HG02973 (cell line): ENCODE results near the gene ADD3.
A peak's percentile ranks its signal among the peaks of the same experiment; 100 is the strongest.
"Not testable (repeated sequence)": the region's sequence is repeated elsewhere in the genome, so short reads cannot be mapped to it uniquely, and the experiment has no call there.

Experiments
- ATAC-seq: cut with Tn5 transposase; IDR thresholded peaks from one replicate; pipeline ENCODE4 v1.9.1; 2021; ENCODE audit warnings: moderate library complexity; ENCODE audit not compliant: unreplicated experiment

Gene ADD3

DNA sequence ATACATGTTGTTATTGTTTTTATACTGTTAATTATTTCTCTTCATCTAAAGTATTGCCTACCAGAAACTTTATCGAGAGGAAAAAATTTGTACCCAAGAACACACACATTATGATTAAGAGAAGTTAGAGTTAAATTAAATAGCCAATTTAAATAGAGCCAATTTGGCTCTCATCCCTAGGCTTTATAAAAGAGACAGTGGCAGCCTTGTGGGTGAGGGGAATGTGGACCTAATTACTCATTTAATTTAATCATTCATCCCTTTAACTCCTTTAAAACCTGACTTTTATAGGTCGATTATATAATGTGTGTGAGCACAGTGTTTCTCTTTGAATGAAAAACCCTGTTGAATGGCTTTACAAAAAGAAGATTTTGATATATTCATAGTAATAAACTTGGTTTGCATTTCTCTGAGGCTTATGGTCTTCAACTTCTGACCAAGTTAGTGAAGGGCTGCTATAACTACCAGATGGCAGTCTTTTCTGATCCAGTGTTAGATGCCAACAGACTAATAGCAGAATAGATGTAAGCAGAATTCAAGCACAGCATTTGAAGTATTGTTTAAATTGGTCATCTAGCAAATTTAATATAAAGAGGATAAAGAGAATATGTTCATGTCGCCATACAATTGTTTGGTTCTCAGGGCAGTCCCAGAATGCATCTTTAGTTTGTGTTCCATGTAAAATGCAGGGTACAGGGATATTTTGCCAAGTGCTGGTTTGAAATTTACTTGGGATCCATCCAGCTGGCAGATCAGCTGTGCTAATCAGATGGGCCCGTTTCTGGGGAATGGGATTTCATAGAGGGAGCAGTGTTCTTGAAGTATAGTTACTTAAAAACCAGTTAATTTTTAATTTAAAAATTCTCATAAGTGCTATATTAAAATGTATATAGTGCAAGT is 25.3 kb downstream of the ADD3 start:
- ATAC-seq, result no peak

DNA sequence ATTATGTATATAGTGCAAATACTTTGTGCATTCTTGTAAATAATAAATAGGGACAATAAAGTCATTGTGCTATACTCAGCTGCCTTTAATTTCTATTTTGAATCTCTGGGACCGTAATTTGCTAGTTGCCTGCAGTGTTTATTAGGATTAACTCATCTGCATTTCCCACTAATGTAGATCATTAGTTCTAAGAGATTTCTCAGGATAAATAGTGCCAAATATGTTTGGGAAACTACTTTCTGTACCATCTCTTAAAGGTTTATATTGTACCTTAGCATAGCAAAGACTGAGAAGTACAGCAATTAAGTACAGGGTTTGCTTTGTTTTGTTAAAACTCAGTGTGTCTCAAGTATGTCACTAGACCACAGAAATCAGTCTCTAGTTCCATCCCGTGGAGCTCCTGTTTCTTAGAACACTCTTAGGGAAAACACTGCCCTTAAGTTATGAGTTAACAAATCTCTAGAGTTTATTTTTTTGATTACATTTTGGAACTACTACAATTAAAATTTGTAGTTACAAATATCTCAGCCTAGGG is 26.0 kb downstream of the ADD3 start:
- ATAC-seq, result no peak

DNA sequence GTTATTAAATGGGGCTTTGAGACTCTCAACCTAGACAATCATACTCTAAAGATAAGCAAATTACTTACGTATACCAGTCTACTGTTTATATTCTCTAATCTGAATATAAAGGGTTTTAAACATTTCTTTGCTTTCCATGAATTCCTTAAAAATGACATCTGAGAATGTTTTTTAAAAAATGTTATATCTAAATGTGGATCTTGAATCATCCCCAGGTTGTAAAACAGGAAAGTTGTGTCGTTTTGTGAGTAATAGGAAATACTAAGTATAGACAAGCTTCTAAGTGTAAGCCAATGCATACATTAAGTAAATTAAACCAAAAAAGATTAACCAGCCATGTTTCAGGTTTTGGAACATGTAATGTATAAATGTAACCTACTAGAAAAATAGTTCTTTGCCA is 26.8 kb downstream of the ADD3 start:
- ATAC-seq, result no peak

DNA sequence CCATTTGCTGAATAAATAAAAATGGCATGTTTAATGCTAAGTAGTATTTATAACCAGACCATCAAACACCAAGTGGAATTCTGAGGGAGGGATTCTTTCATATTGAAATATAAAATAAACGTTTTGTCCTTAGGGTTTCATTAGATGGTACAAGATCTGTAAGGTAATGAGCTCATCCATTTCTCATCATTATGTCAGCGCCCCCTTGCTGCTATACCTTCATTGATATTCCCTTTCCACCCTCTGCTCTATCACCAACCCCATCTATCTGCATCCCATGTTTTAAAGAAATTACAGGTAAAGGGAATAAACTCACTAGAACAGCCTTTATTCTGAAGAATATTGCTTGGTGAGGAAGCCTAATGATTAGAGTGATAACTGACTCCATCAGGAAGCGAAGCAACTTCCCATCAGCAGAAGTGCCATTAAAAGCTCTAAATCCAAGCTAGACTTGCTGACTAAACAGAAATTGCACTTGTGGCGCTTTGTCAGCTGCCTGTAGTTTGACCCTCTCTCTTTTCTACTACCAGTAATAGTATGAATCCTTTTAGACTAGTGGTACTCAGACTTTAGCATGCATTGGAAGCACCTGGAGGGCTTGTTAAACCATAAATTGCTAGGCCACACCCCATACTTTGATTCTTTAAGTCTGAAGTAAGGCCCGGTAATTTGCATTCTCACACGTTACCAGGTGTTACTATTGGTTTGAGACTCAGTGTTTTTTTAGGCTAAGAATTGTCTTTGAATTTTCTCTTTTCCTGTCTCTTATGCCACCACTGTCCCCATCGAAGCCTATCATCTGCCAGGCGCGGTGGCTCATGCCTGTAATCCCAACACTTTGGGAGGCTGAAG is 27.5 kb downstream of the ADD3 start:
- no peak for ATAC-seq

DNA sequence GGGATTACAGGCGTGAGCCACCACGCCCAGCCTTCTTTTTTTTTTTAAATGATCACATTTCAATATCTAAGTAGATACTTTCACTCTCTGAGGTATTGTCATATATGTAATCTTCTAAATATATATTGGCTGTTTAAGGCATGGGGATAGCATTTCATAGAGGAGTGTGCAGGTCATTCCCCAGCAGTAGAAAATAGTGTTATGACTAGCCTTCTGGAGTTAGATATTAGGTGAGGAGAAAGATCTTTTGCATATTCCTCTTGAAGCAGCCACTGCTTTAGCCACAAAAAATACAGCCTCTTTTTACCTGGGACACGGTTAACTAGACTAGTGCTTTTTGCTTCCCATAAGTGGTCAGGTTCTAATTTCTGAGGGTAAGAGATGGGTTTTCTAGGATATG is 28.9 kb downstream of the ADD3 start:
- peak; percentile 88 for ATAC-seq

DNA sequence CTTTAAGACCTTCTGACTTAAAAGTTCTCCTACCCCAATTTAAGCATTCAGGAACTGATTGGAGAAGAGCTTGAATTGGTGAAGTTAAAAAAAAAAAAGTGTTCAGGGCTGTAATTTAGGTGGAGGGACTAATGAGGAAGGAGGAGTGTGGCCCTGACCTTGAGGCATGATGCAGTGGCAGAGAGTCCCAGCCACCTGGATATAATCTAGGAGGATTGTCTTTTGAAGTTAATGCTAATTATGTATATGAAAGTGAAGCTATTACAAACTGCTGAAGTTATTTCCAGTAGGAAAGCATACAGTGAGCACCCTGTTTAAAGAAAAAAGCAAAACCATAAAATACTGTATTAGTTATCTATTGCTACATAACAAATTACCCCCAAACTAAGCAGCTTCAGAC is 31.5 kb downstream of the ADD3 start:
- ATAC-seq, result no peak

DNA sequence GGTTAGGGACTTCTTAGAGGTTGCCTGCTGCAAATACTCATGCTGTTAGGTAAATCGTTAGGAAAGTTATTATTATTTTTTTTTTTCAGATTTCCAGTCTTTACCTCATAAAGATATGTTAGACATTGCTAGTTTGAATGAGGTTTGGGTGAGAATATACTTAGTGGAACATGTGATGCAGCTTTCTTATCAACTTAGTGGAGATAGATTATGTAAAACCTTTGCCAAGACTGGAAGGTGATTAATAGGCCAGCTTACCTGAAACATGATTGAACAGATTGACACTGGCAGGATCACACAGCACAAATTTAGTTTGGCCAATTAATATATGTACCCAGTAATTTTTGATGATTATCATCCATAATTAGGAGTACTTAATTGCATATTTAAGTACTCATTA is 32.3 kb downstream of the ADD3 start:
- ATAC-seq, result no peak

DNA sequence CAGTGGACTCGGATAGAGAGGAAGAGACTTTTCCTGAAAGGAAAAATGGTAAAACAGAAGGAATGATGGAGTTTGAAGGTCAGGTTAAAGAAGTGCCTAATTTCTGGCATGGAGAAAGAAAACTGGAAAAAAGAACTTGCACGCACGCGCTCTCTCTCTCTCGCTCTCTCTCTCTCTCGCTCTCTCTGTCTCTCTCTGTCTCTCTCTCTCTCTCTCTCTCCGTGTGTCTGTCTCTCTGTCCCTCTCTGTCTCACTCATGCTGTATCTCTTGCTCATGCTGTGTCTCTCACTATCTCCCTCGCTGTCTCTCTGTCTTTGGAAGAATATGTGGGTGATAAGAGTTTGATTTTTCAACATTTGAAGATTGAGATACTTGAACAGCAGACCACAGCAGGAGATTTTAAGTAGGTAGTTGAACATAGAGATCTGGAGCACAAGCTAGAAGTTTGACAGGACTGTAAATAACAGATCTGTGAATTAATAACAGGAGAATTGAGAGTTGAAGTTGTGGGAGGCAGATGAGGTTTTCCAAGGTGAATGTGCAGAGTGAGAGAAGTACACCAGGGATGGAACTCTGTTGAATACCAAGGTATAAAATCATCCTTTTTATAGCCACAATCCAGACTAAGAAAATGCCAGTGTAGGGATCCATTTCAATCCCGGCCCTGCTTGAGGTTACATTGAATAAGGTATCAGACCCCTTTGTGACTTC is 33.1 kb downstream of the ADD3 start:
- ATAC-seq, result no peak

DNA sequence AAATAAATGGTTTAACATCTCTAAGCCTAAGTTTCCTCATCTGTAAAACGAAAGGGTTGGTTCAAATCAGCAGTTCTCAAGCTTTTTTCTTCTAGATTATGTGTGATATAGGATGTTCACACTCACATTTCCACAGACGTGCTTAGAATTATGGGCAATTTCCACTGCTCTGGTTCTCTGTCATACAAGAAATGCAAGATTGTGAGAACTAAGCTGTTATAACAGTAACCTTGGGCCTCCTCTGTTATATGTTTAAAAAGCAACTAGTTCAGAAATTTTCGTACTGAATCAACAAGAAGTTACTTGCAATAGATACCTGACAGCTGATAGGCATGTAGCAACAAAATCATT is 33.7 kb downstream of the ADD3 start:
- ATAC-seq, result no peak

DNA sequence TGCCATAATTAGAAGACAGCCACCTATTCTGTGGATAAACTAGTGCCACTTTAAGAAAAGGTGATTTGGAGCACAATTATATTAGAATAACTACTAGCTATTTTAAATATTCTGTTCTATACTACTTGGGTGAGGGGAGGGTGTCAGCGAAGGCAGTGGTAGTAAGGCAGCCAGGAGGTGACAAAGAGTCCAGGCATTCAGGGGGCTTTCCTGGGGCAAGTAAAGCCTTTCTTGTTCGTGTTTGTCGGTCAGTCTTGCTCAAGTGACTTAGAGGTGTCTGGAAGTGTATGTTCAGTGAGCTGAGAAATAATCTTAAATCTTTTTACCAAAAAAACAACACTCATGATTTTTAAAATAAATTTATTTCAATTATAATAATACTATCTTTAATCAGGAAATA is 34.4 kb downstream of the ADD3 start:
- ATAC-seq, result no peak

DNA sequence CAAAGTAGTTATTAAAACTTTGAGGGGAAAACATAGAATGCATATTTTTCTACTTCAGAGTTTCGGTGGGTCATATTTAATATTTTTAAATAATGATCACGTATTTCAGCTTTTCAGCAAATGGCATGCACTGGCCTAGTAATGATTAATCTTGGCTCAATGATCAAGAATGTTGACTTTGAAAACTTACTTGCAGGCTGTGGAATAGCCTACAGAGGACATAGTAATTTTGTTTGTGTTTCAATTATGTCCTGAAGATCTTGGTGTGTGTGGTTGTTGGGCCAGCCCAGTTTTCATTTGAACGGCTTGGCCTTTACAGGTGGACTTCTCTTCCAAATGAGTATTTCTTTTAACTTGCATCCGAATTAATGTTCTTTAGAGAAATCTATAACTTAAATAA is 35.1 kb downstream of the ADD3 start:
- no peak for ATAC-seq

DNA sequence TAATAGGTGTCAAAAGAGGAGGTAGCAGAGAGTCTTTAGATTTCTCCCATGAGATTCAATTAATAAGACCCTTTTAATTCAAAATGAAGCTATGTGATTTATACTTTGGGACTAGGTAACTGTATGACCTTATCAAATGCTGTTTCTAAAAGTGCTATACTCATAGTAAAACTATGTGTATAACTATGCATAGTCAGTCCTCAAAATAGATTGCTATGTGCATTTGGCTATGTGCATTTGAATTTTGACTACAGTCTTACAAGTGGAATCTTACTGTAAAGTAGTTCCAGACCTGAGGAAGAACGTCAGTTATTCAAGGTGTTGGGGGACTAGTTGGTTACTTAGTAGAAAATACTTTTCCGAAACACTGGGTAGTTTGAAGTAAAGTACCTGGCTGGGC is 36.9 kb downstream of the ADD3 start:
- no peak for ATAC-seq

DNA sequence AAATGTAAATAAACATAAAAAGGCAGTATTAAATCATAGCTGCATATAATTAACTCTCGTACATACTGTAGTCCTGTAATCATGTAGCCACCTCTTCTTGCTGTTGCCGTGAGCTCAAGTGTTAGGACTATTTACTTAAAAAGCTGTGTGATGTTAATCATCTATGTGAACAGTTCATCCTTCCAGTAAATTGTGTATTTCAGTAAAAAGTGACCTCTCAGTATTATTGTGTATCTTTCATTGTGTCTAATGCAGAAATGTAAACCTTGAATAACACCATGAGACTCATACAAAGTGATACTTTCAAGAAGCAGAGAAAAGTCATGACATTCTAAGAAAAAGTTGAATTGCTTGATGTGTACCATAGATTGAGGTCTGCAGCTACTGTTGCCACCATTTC is 38.0 kb downstream of the ADD3 start:
- no peak for ATAC-seq

DNA sequence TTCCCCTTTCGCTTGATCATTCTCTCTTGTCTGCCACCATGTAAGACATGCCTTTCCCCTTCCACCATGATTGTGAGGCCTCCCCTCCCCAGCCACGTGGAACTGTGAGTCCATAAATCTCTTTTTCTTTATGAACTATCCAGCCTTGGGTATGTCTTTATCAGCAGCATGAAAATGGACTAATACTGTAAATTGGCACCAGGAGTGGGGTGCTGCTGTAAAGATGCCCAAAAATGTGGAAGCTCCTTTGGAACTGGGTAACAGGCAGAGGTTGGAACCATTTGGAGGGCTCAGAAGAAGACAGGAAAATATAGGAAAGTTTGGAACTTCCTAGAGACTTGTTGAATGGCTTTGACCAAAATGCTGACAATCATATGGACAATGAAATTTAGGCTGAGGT is 40.4 kb downstream of the ADD3 start:
- not testable (repeated sequence) for ATAC-seq

DNA sequence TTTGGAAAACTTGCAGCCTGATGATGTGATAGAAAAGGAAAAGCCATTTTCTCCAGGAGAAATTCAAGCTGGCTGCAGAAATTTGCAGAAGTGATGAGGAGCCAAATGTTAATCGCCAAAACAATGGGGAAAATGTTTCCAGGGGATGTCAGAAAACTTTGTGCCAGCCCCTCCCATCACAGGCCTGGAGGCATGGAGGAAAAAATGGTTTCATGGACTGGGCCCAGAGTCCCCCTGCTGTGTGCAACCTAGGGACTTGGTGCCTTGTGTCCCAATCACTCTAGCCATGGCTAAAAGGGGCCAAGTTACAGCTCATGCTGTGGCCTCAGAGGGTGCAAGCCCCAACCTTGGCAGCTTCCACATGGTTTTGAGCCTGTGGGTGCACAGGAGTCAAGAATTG is 41.0 kb downstream of the ADD3 start:
- ATAC-seq, result no peak

DNA sequence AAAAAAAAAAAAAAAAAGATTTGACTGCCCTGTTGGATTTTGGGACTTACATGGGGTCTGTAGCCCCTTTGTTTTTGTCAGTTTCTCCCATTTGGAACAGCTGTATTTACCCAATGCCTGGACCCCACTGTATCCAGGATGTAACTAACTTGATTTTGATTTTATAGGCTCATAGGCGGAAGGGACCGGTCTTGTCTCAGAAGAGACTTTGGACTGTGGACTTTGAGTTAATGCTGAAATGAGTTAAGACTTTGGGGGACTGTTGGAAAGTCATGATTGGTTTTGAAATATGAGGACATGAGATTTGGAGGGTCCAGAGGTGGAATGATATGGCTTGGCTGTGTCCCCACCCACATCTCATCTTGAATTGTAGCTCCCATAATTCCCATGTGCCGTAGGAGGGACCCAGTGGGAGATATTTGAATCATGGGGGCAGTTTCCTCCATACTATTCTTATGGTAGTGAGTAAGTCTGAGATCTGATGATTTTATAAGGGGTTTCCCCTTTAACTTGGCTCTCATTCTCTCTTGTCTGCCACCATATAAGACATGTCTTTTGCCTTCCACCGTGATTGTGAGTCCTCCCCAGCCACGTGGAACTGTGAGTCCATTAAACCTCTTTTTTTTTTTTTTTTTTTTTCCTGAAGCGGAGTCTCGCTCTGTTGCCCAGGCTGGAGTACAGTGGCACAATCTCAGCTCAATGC is 42.3 kb downstream of the ADD3 start:
- ATAC-seq, result not testable (repeated sequence)

DNA sequence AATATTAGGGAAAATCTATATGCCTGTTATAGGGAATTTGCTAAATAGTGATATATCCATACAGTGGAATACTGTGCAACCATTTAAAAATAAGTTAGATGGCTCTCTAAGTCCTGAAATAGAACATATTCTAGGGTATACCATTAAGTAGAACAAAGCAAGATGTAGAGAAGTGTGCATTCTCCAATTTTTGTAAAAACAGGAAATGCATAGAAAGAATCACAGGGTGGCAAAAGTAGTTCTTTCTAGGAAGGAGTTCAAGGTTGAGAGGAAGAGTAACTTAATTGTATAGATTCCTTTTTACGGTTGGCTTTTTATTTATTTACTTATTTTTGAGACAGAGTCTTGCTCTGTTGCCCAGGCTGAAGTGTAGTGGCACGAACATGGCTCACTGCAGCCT is 43.7 kb downstream of the ADD3 start:
- no peak for ATAC-seq

DNA sequence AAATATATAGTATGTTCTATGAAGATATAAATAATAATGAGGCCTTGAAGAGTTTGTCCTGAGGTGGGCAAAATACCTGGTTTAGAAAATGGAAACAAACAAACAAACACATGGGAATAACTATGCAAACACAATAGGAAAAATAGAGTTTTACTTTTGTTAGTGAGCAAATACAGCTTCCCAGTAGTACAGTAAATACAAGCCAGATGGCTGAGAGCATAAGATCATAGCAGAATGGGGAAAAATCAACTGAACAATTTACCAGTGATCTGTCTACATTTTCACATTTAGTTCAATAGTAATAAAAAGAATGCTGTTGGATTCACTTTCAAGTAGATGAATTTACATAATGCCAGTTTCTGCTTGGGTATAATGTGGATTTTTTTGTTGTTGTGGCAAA is 45.1 kb downstream of the ADD3 start:
- ATAC-seq, result no peak

DNA sequence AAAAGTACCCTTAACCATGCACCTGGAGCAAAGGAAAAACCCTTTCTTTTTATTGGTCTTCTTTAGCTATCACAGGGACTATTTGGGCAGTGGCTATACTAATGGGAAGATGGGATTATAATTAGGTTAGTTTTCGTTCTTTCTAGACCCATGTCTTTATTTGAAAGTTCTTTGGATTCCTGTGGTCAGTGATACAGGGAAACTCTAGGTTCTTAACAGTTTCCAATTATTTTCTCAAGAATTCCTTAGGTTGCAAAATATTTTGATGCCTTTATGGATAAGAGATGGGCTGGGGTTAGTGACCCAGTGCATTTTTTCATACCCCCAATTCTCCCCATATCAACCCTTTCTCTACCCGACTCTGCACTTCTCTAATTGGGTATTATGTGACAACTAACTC is 49.0 kb downstream of the ADD3 start:
- no peak for ATAC-seq

DNA sequence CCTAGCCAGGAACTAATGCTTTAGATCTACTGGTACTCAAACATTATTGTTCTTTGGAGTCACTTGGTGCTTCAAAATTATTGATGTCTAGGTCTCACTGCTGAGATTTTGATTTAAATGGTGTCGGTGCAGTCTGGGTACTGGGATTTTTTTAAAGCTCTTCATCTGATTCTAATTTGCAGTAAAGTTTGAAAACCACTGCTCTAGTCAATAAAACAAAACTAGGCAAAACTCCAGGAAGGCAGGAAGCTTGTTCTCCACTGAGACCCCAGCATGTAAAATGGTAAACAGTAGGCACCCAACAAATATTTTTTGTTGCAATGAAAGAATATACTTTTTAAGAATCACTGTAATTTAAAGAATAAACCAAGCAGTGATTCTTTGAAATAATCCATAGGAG is 49.7 kb downstream of the ADD3 start:
- ATAC-seq, result no peak

DNA sequence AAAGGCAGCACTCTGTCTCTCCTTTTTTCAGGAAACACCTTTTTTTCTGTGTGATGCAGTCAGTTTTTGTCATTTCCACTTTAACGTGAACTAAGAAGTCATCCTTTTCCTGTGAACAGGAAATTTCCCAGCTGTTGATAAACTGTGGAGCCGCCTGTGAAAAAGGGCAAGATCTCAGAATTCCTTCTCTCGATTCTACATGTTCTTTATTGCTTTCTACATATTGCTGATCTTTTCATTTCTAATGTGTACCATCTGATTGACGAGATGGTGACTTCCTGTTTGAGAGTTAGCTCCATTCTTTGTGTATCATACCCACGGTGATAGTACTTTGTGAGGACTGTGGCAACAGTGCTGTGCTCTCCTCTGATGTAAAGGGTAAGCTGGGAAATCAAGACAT is 50.4 kb downstream of the ADD3 start:
- ATAC-seq, result no peak
